Liver (tissue), 9 donors: ENCODE measurements around the gene PRIMA1. TPM values are rescaled to one million over a fixed set of nuclear protein-coding genes. Genes with fewer than 3 reads are reported as not detected.

Experiments used
- DNase-seq: peaks from one replicate; pipeline ENCODE4 v3.0.0-alpha.2; 2017; ENCODE audit warnings: low spot score
- H3K27ac ChIP-seq, 2 donors: one replicate each; pipeline ENCODE4 v1.7.0; 2013; ENCODE audit warnings: inconsistent platforms in 2 of 2, low read length in 2 of 2, control low read depth in 1 of 2, low read depth in 1 of 2, mild to moderate bottlenecking in 1 of 2
- H3K27me3 ChIP-seq, 4 donors: one replicate each; pipeline versions ENCODE4 v1.6.1 to v1.7.0; 2013; ENCODE audit warnings: low read length in 3 of 4, inconsistent platforms in 1 of 4, mild to moderate bottlenecking in 1 of 4, moderate library complexity in 1 of 4; ENCODE audit not compliant: control insufficient read depth in 4 of 4, insufficient read depth in 4 of 4
- H3K36me3 ChIP-seq, 4 donors: one replicate each; pipeline versions ENCODE4 v1.6.1 to v1.7.0; 2013; ENCODE audit warnings: low read length in 3 of 4, mild to moderate bottlenecking in 3 of 4, low read depth in 1 of 4, moderate library complexity in 1 of 4; ENCODE audit not compliant: control insufficient read depth in 4 of 4, insufficient read depth in 3 of 4
- H3K4me1 ChIP-seq, 4 donors: one replicate each; pipeline versions ENCODE4 v1.6.1 to v1.7.0; 2013; ENCODE audit warnings: low read length in 3 of 4, mild to moderate bottlenecking in 3 of 4, moderate library complexity in 1 of 4; ENCODE audit not compliant: control insufficient read depth in 4 of 4, insufficient read depth in 4 of 4
- H3K4me3 ChIP-seq, 3 donors: one replicate each; pipeline versions ENCODE4 v1.6.1 to v1.7.0; 2013; ENCODE audit warnings: low read length in 3 of 3, control low read depth in 1 of 3, low read depth in 1 of 3, mild to moderate bottlenecking in 1 of 3
- H3K9ac ChIP-seq, 2 donors: one replicate each; pipeline ENCODE4 v1.7.0; 2013; ENCODE audit warnings: low read length in 2 of 2, mild to moderate bottlenecking in 2 of 2, moderate library complexity in 2 of 2, control low read depth in 1 of 2, low read depth in 1 of 2
- H3K9me3 ChIP-seq, 4 donors: one replicate each; pipeline versions ENCODE4 v1.6.1 to v1.7.0; 2013; ENCODE audit warnings: low read length in 3 of 4; ENCODE audit not compliant: control insufficient read depth in 4 of 4
- ATF3 ChIP-seq: IDR thresholded peaks from 2 replicates; pipeline ENCODE4 v1.6.1; 2016; ENCODE audit warnings: antibody characterized with exemption
- CTCF ChIP-seq: fragments of 150-350 bp; IDR thresholded peaks from 2 replicates; pipeline ENCODE4 v1.5.1; 2017; ENCODE audit warnings: improper control_type of control experiment, low read depth, low read length; ENCODE audit not compliant: missing input control
- EGR1 ChIP-seq, 2 donors: IDR thresholded peaks; 2 replicates each; pipeline ENCODE4 v1.6.1; 2016 to 2018; ENCODE audit warnings: antibody characterized with exemption in 2 of 2, low read depth in 2 of 2
- FOXA1 ChIP-seq: IDR thresholded peaks from 2 replicates; pipeline ENCODE4 v1.6.1; 2016; ENCODE audit warnings: antibody characterized with exemption
- FOXA2 ChIP-seq: IDR thresholded peaks from 2 replicates; pipeline ENCODE4 v1.6.1; 2016; ENCODE audit warnings: antibody characterized with exemption
- GABPA ChIP-seq, 2 donors: IDR thresholded peaks in 1 of 2; conservative IDR thresholded peaks in 1 of 2; 2 replicates each; pipeline ENCODE4 v1.6.1; 2016; ENCODE audit warnings: antibody characterized with exemption in 2 of 2, mild to moderate bottlenecking in 1 of 2, moderate library complexity in 1 of 2
- HNF4A ChIP-seq, 2 donors: conservative IDR thresholded peaks; 2 replicates each; pipeline ENCODE4 v1.6.1; 2016; ENCODE audit warnings: antibody characterized with exemption in 2 of 2, mild to moderate bottlenecking in 2 of 2
- HNF4G ChIP-seq: IDR thresholded peaks from 2 replicates; pipeline ENCODE4 v1.6.1; 2016; ENCODE audit warnings: antibody characterized with exemption
- JUND ChIP-seq, 2 donors: IDR thresholded peaks; 2 replicates each; pipeline ENCODE4 v1.6.1; 2016; ENCODE audit warnings: antibody characterized with exemption in 2 of 2
- MAX ChIP-seq: IDR thresholded peaks from 2 replicates; pipeline ENCODE4 v1.6.1; 2016; ENCODE audit warnings: antibody characterized with exemption
- NR2F2 ChIP-seq: IDR thresholded peaks from 2 replicates; pipeline ENCODE4 v1.6.1; 2016; ENCODE audit warnings: antibody characterized with exemption
- RAD21 ChIP-seq, 2 donors: IDR thresholded peaks; 2 replicates each; pipeline ENCODE4 v1.6.1; 2016; ENCODE audit warnings: antibody characterized with exemption in 2 of 2, mild to moderate bottlenecking in 2 of 2
- REST ChIP-seq: IDR thresholded peaks from 2 replicates; pipeline ENCODE4 v1.6.1; 2016; ENCODE audit warnings: antibody characterized with exemption, mild to moderate bottlenecking
- TAF1 ChIP-seq: conservative IDR thresholded peaks from 2 replicates; pipeline ENCODE4 v1.6.1; 2016; ENCODE audit warnings: antibody characterized with exemption, mild to moderate bottlenecking
- YY1 ChIP-seq: IDR thresholded peaks from 2 replicates; pipeline ENCODE4 v1.6.1; 2016; ENCODE audit warnings: antibody characterized with exemption, mild to moderate bottlenecking
- ZBTB33 ChIP-seq: IDR thresholded peaks from 2 replicates; pipeline ENCODE4 v1.6.1; 2016; ENCODE audit warnings: antibody characterized with exemption
- WGBS: extraction: QIAGEN DNeasy Blood & Tissue Kit; methylation state at CpG from one replicate; pipeline ENCODE4 v1.1.7; 2013; 5-methylcytosine and 5-hydroxymethylcytosine counted together
- polyA plus RNA-seq, 2 donors: library from polyadenylated mRNA; stranded (reverse) in 1 of 2; unstranded in 1 of 2; fragments of 200-250 nt in 1 of 2; fragments of >200 nt in 1 of 2; fragmentation: Nextera tagmentation in 1 of 2; extraction: Ambion mirVana in 1 of 2; gene quantifications; one replicate each; pipeline versions ENCODE4 v1.2.1 to v1.2.3, GENCODE V29; 2013 to 2015
- total RNA-seq, 2 donors: library from RNA; depleted of rRNA; stranded (reverse); fragments of >200 nt; gene quantifications; one replicate each; pipeline ENCODE4 v1.2.3, GENCODE V29; 2014
- donor health status: healthy.
- donor health status: healthy.
- donor health status: healthy.
- donor health status: healthy.
- donor health status: healthy.

Gene PRIMA1
- total and polyA plus RNA-seq, 4 donors = 0.08 to 0.38 (median 0.13) TPM; not detected in 1

GRCh38 chr14:93745603-93746273 lies 42.5 kb downstream of the PRIMA1 start:
- 63% methylated on average over 13 of the region's 13 CpGs for WGBS
- Histone ChIP-seq H3K27ac (no peak overlapping the region), H3K27me3 (peaks cover 0 to 3% (median 0%) of the 10 kb centered on the region in 4 donors), H3K4me3 (no peak overlapping the region), H3K9ac (no peak overlapping the region), H3K4me1 (no peaks in the 10 kb centered on the region), H3K36me3 (no peaks in the 10 kb centered on the region), H3K9me3 (no peaks in the 10 kb centered on the region)
- no peak for DNase-seq
- TF ChIP-seq HNF4A (conservative IDR thresholded peaks at IDR 0.05) (no peak), YY1 (no peak), EGR1 (IDR thresholded peaks at IDR 0.05; ENCODE audit: low read depth in 2 of 2) (no peak), REST (no peak), TAF1 (no peak), FOXA1 (no peak), JUND (IDR thresholded peaks at IDR 0.05) (no peak), FOXA2 (no peak), CTCF (no peak)

GRCh38 chr14:93744876-93745275 lies 43.4 kb downstream of the PRIMA1 start:
- TF ChIP-seq NR2F2 (no peak), YY1 (no peak)
- no peak overlapping the region for H3K9ac ChIP-seq
- no peaks in the 10 kb centered on the region for H3K36me3 ChIP-seq
- WGBS = 56% methylated on average over 8 of the region's 8 CpGs
- no peak overlapping the region for H3K27ac ChIP-seq
- H3K9me3 ChIP-seq = no peaks in the 10 kb centered on the region
- no peak overlapping the region for H3K4me3 ChIP-seq
- DNase-seq = no peak
- peaks cover 0 to 3% (median 0%) of the 10 kb centered on the region in 4 donors for H3K27me3 ChIP-seq
- H3K4me1 ChIP-seq = no peaks in the 10 kb centered on the region

GRCh38 chr14:93744176-93744575 lies 44.1 kb downstream of the PRIMA1 start:
- H3K27me3 ChIP-seq = peaks cover 0 to 3% (median 0%) of the 10 kb centered on the region in 4 donors
- no peak for TF ChIP-seq EGR1 (IDR thresholded peaks at IDR 0.05; ENCODE audit: low read depth in 2 of 2)
- no peak for TF ChIP-seq GABPA (IDR thresholded peaks at IDR 0.05 in 1 of 2, conservative IDR thresholded peaks at IDR 0.05 in 1 of 2)
- TF ChIP-seq TAF1 = no peak
- TF ChIP-seq ATF3 = no peak
- TF ChIP-seq REST = no peak
- no peak for TF ChIP-seq ZBTB33
- no peak for TF ChIP-seq MAX
- TF ChIP-seq RAD21 (IDR thresholded peaks at IDR 0.05) = no peak
- no peak for TF ChIP-seq FOXA2
- TF ChIP-seq HNF4G = no peak
- TF ChIP-seq YY1 = no peak
- no peak overlapping the region for H3K9ac ChIP-seq
- H3K4me3 ChIP-seq = no peak overlapping the region
- H3K36me3 ChIP-seq = no peaks in the 10 kb centered on the region
- 77% methylated on average over 14 of the region's 14 CpGs for WGBS
- no peaks in the 10 kb centered on the region for H3K4me1 ChIP-seq
- H3K27ac ChIP-seq = no peak overlapping the region
- DNase-seq = no peak
- no peaks in the 10 kb centered on the region for H3K9me3 ChIP-seq
